Left cardiac atrium (tissue), 4 donors: ENCODE measurements around the gene IL1RL2. TPM values are rescaled to one million over a fixed set of nuclear protein-coding genes. Genes with fewer than 3 reads are reported as not detected.

Source experiments
- ATAC-seq, 2 donors: fragments of 200-7000 bp; cut with Tn5 transposase; one replicate each; pipeline ENCODE4 v1.9.1; 2020; ENCODE audit warnings: mild to moderate bottlenecking in 2 of 2, moderate library complexity in 2 of 2
- DNase-seq: peaks from one replicate; pipeline ENCODE4 v3.0.0-alpha.2; 2020
- intact Hi-C, 2 donors: fragments of 100-400 bp; cut with DNase I; formaldehyde crosslinking; loops; one replicate each; pipeline versions ENCODE4 v1.14.1 to v1.15.1; 2022 to 2023
- total RNA-seq, 2 donors: library from RNA; stranded (reverse); fragmentation: NEBNext Ultra II Directional; extraction: Animal tissue kit (Norgen Biotek cat#: 25700); gene quantifications; one replicate each; pipeline ENCODE4 v1.2.1, GENCODE V29; 2021
- donor health status: DM: no; HTN: yes; CAD: no.
- donor health status: DM: no; HTN: yes; CAD: no; lungs with severe emphysema.
- donor health status: DM: yes; HTN: yes; CAD: no.
- donor health status: Dilated cardiomyopathy.

IL1RL2 gene
- total RNA-seq, 2 donors from 2014 or later: 0.15 to 1.4 TPM

GRCh38 chr2:102155703-102156515, 30.9 kb upstream of the IL1RL2 start:
- peak; percentile 41 to 65 for ATAC-seq
- intact Hi-C loops: no loop called here
- no peak for DNase-seq

GRCh38 chr2:102158011-102158755, 28.6 kb upstream of the IL1RL2 start:
- intact Hi-C loops: no loop called here
- DNase-seq (no peak), ATAC-seq (no peak)

GRCh38 chr2:102159295-102159694, 27.5 kb upstream of the IL1RL2 start:
- intact Hi-C loops: no loop called here
- ATAC-seq (no peak), DNase-seq (no peak)

- DNase-seq (no peak), ATAC-seq (peak; percentile 84 to 94)
- intact Hi-C loops: loop anchor here (1.0 to 5.0 kb wide), 2 partner anchors 144 to 146 kb away; no protein-coding TSS in a partner anchor
Measured at GRCh38 chr2:102166189-102166845, 20.5 kb upstream of the IL1RL2 start.

- intact Hi-C loops: loop anchor here in 1 of 2 donors (5.0 kb wide), 1 partner anchor 146 kb away; no protein-coding TSS in a partner anchor
- no peak for DNase-seq
- ATAC-seq: no peak
Measured at GRCh38 chr2:102168026-102168771, 18.6 kb upstream of the IL1RL2 start.

GRCh38 chr2:102171946-102172345, 14.9 kb upstream of the IL1RL2 start:
- no peak for DNase-seq
- ATAC-seq: no peak
- intact Hi-C loops: no loop called here

GRCh38 chr2:102172745-102173144, 14.1 kb upstream of the IL1RL2 start:
- ATAC-seq (no peak), DNase-seq (no peak)
- intact Hi-C loops: no loop called here

GRCh38 chr2:102176172-102176571, 10.7 kb upstream of the IL1RL2 start:
- no peak for ATAC-seq
- no peak for DNase-seq
- intact Hi-C loops: no loop called here

- intact Hi-C loops: no loop called here
- DNase-seq: no peak
- ATAC-seq: peak in 1 of 2 donors; percentile 13
Measured at GRCh38 chr2:102177814-102178478, 8.9 kb upstream of the IL1RL2 start.

GRCh38 chr2:102179061-102179460, 7.8 kb upstream of the IL1RL2 start:
- intact Hi-C loops: no loop called here
- DNase-seq (no peak), ATAC-seq (no peak)

GRCh38 chr2:102179788-102180686, 6.8 kb upstream of the IL1RL2 start:
- intact Hi-C loops: no loop called here
- DNase-seq (no peak), ATAC-seq (no peak)

- ATAC-seq: no peak
- intact Hi-C loops: no loop called here
Measured at GRCh38 chr2:102180687-102180999, 6.2 kb upstream of the IL1RL2 start.

GRCh38 chr2:102181376-102181775, 5.4 kb upstream of the IL1RL2 start:
- DNase-seq (no peak), ATAC-seq (no peak)
- intact Hi-C loops: no loop called here

More at GRCh38 chr2:102180687-102180999, 6.2 kb upstream of the IL1RL2 start:
- DNase-seq: no peak

- DNase-seq (no peak), ATAC-seq (peak; percentile 63 to 73)
- intact Hi-C loops: no loop called here
Measured at GRCh38 chr2:102181919-102182635, 4.7 kb upstream of the IL1RL2 start.

GRCh38 chr2:102184018-102184417, 2.8 kb upstream of the IL1RL2 start:
- DNase-seq (no peak), ATAC-seq (no peak)
- intact Hi-C loops: no loop called here

GRCh38 chr2:102184568-102184967, 2.3 kb upstream of the IL1RL2 start:
- no peak for DNase-seq
- intact Hi-C loops: no loop called here
- no peak for ATAC-seq

GRCh38 chr2:102185347-102185746, 1.5 kb upstream of the IL1RL2 start:
- intact Hi-C loops: no loop called here
- ATAC-seq (no peak), DNase-seq (no peak)
